ENCODE measurements around the gene TNRC6B. TPM values are rescaled to one million over a fixed set of nuclear protein-coding genes. Genes with fewer than 3 reads are reported as not detected.

Gene TNRC6B
- total RNA-seq, 1 experiment from 2014 or later: 58.1 TPM

- no peak overlapping the region for H3K4me2 ChIP-seq (ENCODE audit: insufficient read depth, insufficient read length, low read length)
- no peak overlapping the region for H2BK20ac ChIP-seq (ENCODE audit: low read depth, low read length, poor library complexity, severe bottlenecking)
- H2BK12ac ChIP-seq (ENCODE audit: insufficient read length, low read depth, low read length): no peak overlapping the region
- no peak overlapping the region for H3K4ac ChIP-seq (ENCODE audit: low read depth, low read length)
- no peak overlapping the region for H4K91ac ChIP-seq (ENCODE audit: insufficient read length, low read depth, low read length)
- no peak overlapping the region for H3T11ph ChIP-seq (ENCODE audit: low read length)
- H3K79me2 ChIP-seq (ENCODE audit: insufficient read depth, low read length): peaks cover 26% of the 10 kb centered on the region; the same call in 1 of the 2 replicates
- no peaks in the 10 kb centered on the region for H3K27me3 ChIP-seq (ENCODE audit: insufficient read depth, low read length)
- peaks cover 8% of the 10 kb centered on the region for H3K79me1 ChIP-seq (ENCODE audit: insufficient read depth, low read depth, low read length, poor library complexity, severe bottlenecking)
- H3K14ac ChIP-seq (ENCODE audit: insufficient read depth, low read length): no peak overlapping the region
- no CpG with 5 or more reads among the region's 3 CpGs for WGBS (ENCODE audit: extremely low coverage, insufficient read length, low lambda C conversion rate)
- H2AFZ ChIP-seq (ENCODE audit: low read length): no peak overlapping the region
- H3K27me3 Mint-ChIP-seq (ENCODE audit: low read depth): no peaks in the 10 kb centered on the region
- H3K4me1 ChIP-seq (ENCODE audit: insufficient read depth, low read length): peaks cover 4% of the 10 kb centered on the region; the same call in 1 of the 2 replicates
- no peaks in the 10 kb centered on the region for H3K9me3 ChIP-seq (ENCODE audit: control insufficient read depth, low read depth, low read length)
- H3K4me3 Mint-ChIP-seq: no peak overlapping the region
- DNase-seq: no peak
- H3K9me3 Mint-ChIP-seq: no peaks in the 10 kb centered on the region
- H2BK120ac ChIP-seq (ENCODE audit: low read depth, low read length, poor library complexity, severe bottlenecking): no peak overlapping the region
- no peak overlapping the region for H3K23ac ChIP-seq (ENCODE audit: insufficient read length, low read depth, low read length)
- no peak overlapping the region for H2BK15ac ChIP-seq (ENCODE audit: low read depth, low read length)
- no peak overlapping the region for H3K9ac ChIP-seq (ENCODE audit: extremely low read depth, insufficient read length, low read length)
- H3K18ac ChIP-seq (ENCODE audit: insufficient read length, low read depth, low read length): no peak overlapping the region
- H4K5ac ChIP-seq (ENCODE audit: insufficient read length, low read depth, low read length): no peak overlapping the region
- no peak overlapping the region for H2AK5ac ChIP-seq (ENCODE audit: insufficient read length, low read length)
- TF ChIP-seq CTCF (conservative IDR thresholded peaks at IDR 0.05): no peak
- H4K8ac ChIP-seq (replicated peaks; ENCODE audit: insufficient read length, low read depth, low read length): no peak overlapping the region
- H4K20me1 ChIP-seq (ENCODE audit: control insufficient read depth, insufficient read depth, insufficient read length): no peaks in the 10 kb centered on the region
- peaks cover 3 to 23% (median 15%) of the 10 kb centered on the region in 3 experiments; a peak in 6 of 7 replicates for H3K36me3 Mint-ChIP-seq (ENCODE audit: insufficient read depth in 1 of 3, low read depth in 3 of 3)
- H3K23me2 ChIP-seq (ENCODE audit: insufficient read length, low read depth, low read length, poor library complexity, severe bottlenecking): no peaks in the 10 kb centered on the region
- 0 out of 7 replicates have a peak overlapping the region, but pooled peaks of 1 of the 3 experiments have one; percentile 50 for H3K27ac Mint-ChIP-seq
- H3K27ac ChIP-seq (ENCODE audit: insufficient read length, low read depth, low read length): no peak overlapping the region
- peaks cover 53 to 56% of the 10 kb centered on the region in 2 experiments for H3K4me1 Mint-ChIP-seq
- no peak overlapping the region for H2BK5ac ChIP-seq (ENCODE audit: insufficient read length, low read length)
- no peak overlapping the region for H3K56ac ChIP-seq (ENCODE audit: insufficient read length, low read depth, low read length)
Observed at GRCh38 chr22:40244586-40244985, 66.9 kb downstream of the TNRC6B start.

Measured in H9 (cell line).